ENCODE measurements around the gene GINS2. TPM values are rescaled to one million over a fixed set of nuclear protein-coding genes. Genes with fewer than 3 reads are reported as not detected.
A peak's percentile ranks its signal among the peaks of the same experiment; 100 is the strongest.

Gene GINS2
- total RNA-seq, 1 experiment from 2014 or later, result 11.3 TPM

DNA sequence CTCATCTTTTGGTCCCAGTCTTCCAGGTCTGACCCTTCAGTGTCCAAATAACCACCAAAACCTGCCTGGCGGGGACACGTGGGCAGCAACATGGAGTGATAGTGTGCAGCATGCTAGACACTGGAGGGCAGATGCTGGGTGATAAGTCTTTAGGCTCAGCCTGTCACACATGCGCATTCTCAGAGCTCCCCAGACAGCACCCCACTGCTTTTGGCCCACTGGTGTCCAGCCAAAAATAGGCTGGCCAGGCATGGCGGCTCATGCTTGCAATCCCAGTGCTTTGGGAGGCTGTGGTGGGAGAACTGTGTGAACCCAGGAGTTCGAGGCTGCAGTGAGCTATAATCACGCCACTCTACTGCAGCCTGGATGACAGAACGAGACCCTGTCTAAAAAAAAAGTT, 12.3 kb downstream of the GINS2 start:
- no peaks in the 10 kb centered on the region for H3K9me3 Mint-ChIP-seq (ENCODE audit: unreplicated experiment)
- DNase-seq (ENCODE audit: unreplicated experiment), result no peak
- H3K36me3 Mint-ChIP-seq (ENCODE audit: insufficient read depth, unreplicated experiment), result peaks cover 58% of the 10 kb centered on the region
- CTCF ChIA-PET, result interaction anchor here (0.6 to 1.9 kb wide), 5 partner anchors 16 to 625 kb away, joined by 3 to 8 read pairs (median 4); no protein-coding TSS in a partner anchor
- H3K27ac Mint-ChIP-seq (ENCODE audit: low read depth, unreplicated experiment), result no peak overlapping the region
- TF ChIP-seq CTCF (IDR thresholded peaks at IDR 0.05; ENCODE audit: unreplicated experiment), result no peak
- intact Hi-C loops (cut with micrococcal nuclease), result no loop called here
- POLR2A ChIA-PET, result interaction anchor here (0.9 kb wide), 1 partner anchor 22 kb away, joined by 3 read pairs; no protein-coding TSS in a partner anchor
- no peak overlapping the region for H3K4me3 Mint-ChIP-seq (ENCODE audit: unreplicated experiment)
- BruUV-seq (replicated peaks), result no TSS peak
- no peaks in the 10 kb centered on the region for H3K4me1 Mint-ChIP-seq (ENCODE audit: insufficient read depth, unreplicated experiment)
- no peaks in the 10 kb centered on the region for H3K27me3 Mint-ChIP-seq (ENCODE audit: insufficient read depth, unreplicated experiment)

DNA sequence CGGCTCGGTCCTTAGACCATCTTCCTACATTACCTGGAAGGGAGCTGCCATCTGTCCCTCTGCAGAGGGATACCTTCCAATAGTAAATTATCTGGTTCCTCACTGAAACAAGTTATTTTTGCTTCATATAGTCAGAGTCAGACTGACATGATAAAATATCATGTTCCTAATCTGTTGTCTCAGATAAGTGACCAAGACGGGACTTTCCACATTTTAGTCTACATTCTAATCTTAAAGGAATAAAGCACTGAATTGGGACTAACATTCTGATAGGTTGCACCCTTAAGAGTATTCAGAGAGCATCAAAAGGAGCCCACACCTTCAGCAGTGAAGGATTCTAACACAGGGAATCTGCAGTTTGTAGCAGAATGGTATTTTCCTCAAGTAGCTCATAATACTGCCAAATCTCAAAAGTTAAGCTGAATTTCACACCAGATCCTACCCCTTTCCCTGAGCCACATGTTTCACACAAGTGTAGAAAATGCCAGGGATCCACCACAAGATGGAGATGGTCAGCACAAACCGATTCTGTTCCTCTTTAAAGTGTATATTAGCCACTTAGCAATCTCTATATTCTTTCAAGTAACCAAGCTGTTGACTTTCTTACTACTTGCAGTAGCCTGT, 13.4 kb downstream of the GINS2 start:
- ChIA-PET POLR2A (interaction anchor here (0.7 to 0.9 kb wide), 2 partner anchors 23 to 681 kb away, joined by 3 read pairs; no protein-coding TSS in a partner anchor), CTCF (interaction anchor here (0.6 to 3.2 kb wide), 13 partner anchors 9 to 133 kb away, joined by 3 to 12 read pairs (median 4); partner anchors contain the start of gene GINS2)
- Mint-ChIP-seq H3K27ac (ENCODE audit: low read depth, unreplicated experiment) (no peak overlapping the region), H3K36me3 (ENCODE audit: insufficient read depth, unreplicated experiment) (peaks cover 61% of the 10 kb centered on the region), H3K9me3 (ENCODE audit: unreplicated experiment) (no peaks in the 10 kb centered on the region), H3K27me3 (ENCODE audit: insufficient read depth, unreplicated experiment) (no peaks in the 10 kb centered on the region), H3K4me1 (ENCODE audit: insufficient read depth, unreplicated experiment) (no peaks in the 10 kb centered on the region), H3K4me3 (ENCODE audit: unreplicated experiment) (no peak overlapping the region)
- intact Hi-C loops (cut with micrococcal nuclease), result loop anchor here (1.0 kb wide), 1 partner anchor 43 kb away; no protein-coding TSS in a partner anchor
- DNase-seq (ENCODE audit: unreplicated experiment), result peak; percentile 32
- TF ChIP-seq CTCF (IDR thresholded peaks at IDR 0.05; ENCODE audit: unreplicated experiment), result peak; percentile 43
- BruUV-seq (replicated peaks), result no TSS peak

DNA sequence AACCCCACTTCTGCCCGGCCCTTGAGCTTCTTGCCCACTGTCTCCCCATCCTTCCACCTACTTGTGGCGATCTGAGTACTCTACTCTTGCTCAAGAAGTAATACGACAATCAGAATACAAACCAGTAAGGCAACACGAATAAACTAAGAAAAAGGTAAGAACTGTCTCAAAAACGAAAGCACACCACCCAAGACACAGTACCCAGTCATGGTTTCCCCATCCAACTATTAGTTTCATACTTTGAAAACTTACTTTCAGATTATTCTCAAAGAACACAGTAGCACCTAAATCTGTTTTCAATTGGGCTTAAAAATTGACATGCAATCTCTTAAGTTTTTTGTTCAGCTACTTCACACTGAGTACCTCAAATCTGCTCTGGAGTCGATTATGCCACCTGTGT, 13.9 kb downstream of the GINS2 start:
- no TSS peak for BruUV-seq (replicated peaks)
- CTCF ChIA-PET, result interaction anchor here (0.9 to 3.2 kb wide), 9 partner anchors 9 to 85 kb away, joined by 3 to 12 read pairs (median 5); partner anchors contain the start of gene GINS2
- H3K36me3 Mint-ChIP-seq (ENCODE audit: insufficient read depth, unreplicated experiment), result peaks cover 61% of the 10 kb centered on the region
- TF ChIP-seq CTCF (IDR thresholded peaks at IDR 0.05; ENCODE audit: unreplicated experiment), result no peak
- no peaks in the 10 kb centered on the region for H3K9me3 Mint-ChIP-seq (ENCODE audit: unreplicated experiment)
- POLR2A ChIA-PET, result interaction anchor here (0.7 kb wide), 1 partner anchor 680 kb away, joined by 3 read pairs; no protein-coding TSS in a partner anchor
- DNase-seq (ENCODE audit: unreplicated experiment), result no peak
- H3K27ac Mint-ChIP-seq (ENCODE audit: low read depth, unreplicated experiment), result no peak overlapping the region
- intact Hi-C loops (cut with micrococcal nuclease), result loop anchor here (1.0 kb wide), 1 partner anchor 43 kb away; no protein-coding TSS in a partner anchor
- H3K27me3 Mint-ChIP-seq (ENCODE audit: insufficient read depth, unreplicated experiment), result no peaks in the 10 kb centered on the region
- no peak overlapping the region for H3K4me3 Mint-ChIP-seq (ENCODE audit: unreplicated experiment)
- no peaks in the 10 kb centered on the region for H3K4me1 Mint-ChIP-seq (ENCODE audit: insufficient read depth, unreplicated experiment)

DNA sequence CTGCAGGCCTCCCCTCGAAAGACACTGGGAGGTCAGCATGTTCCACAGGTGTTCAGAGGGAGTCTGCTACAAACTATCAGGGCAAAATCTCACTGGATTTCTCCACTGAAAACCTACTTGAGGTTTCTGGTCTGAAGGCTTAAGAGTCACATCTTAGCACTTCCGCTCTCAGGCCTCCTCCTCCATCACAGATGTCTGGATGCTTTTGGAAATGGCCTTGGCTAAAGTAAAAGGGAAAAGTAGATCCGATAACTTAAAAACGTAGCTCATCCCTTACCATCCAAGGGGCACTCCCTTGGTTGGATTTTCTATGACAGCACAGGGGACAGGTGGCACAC, 14.4 kb downstream of the GINS2 start:
- H3K4me3 Mint-ChIP-seq (ENCODE audit: unreplicated experiment), result no peak overlapping the region
- intact Hi-C loops (cut with micrococcal nuclease), result no loop called here
- TF ChIP-seq CTCF (IDR thresholded peaks at IDR 0.05; ENCODE audit: unreplicated experiment), result no peak
- no peaks in the 10 kb centered on the region for H3K9me3 Mint-ChIP-seq (ENCODE audit: unreplicated experiment)
- no peaks in the 10 kb centered on the region for H3K4me1 Mint-ChIP-seq (ENCODE audit: insufficient read depth, unreplicated experiment)
- H3K27ac Mint-ChIP-seq (ENCODE audit: low read depth, unreplicated experiment), result no peak overlapping the region
- H3K36me3 Mint-ChIP-seq (ENCODE audit: insufficient read depth, unreplicated experiment), result peaks cover 64% of the 10 kb centered on the region
- no peak for DNase-seq (ENCODE audit: unreplicated experiment)
- POLR2A ChIA-PET, result interaction anchor here (1.0 kb wide), 1 partner anchor 10 kb away, joined by 3 read pairs; no protein-coding TSS in a partner anchor
- CTCF ChIA-PET, result interaction anchor here (0.6 to 3.2 kb wide), 8 partner anchors 12 to 160 kb away, joined by 3 to 12 read pairs (median 4); partner anchors contain the start of gene GINS2
- BruUV-seq (replicated peaks), result no TSS peak
- H3K27me3 Mint-ChIP-seq (ENCODE audit: insufficient read depth, unreplicated experiment), result no peaks in the 10 kb centered on the region
